Measurements from ENCODE around the gene PAPOLG.
"Not testable (repeated sequence)": the region's sequence is repeated elsewhere in the genome, so short reads cannot be mapped to it uniquely, and the experiment has no call there.

Gene PAPOLG

DNA sequence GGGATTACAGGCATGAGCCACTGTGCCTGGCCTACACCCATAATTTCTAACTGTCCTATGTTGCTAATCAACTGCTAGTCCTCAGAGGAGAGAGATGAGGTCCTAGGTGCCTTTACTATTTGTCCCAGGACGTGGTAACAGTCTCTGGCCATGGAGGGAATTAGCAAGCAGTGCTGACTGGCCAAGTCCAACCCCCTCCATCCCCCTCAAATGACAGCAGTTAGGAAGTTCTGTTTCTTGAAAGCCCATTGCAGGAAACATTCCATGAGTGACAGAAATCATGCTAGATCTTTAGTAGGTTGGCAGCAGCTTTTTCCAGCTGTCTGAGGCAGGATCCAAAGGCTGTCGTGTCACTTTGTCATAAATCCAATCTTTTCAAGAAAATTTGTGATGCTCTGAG, 69.6 kb downstream of the PAPOLG start:
- H3K4me2 ChIP-seq, result no peak overlapping the region
- H3K27ac ChIP-seq, result no peak overlapping the region
- TF ChIP-seq, protein P1, sequence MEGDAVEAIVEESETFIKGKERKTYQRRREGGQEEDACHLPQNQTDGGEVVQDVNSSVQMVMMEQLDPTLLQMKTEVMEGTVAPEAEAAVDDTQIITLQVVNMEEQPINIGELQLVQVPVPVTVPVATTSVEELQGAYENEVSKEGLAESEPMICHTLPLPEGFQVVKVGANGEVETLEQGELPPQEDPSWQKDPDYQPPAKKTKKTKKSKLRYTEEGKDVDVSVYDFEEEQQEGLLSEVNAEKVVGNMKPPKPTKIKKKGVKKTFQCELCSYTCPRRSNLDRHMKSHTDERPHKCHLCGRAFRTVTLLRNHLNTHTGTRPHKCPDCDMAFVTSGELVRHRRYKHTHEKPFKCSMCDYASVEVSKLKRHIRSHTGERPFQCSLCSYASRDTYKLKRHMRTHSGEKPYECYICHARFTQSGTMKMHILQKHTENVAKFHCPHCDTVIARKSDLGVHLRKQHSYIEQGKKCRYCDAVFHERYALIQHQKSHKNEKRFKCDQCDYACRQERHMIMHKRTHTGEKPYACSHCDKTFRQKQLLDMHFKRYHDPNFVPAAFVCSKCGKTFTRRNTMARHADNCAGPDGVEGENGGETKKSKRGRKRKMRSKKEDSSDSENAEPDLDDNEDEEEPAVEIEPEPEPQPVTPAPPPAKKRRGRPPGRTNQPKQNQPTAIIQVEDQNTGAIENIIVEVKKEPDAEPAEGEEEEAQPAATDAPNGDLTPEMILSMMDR (conservative IDR thresholded peaks at IDR 0.05; ENCODE audit: low read depth, low read length), result no peak
- H3K4me3 ChIP-seq (IDR thresholded peaks at IDR 0.05; ENCODE audit: insufficient read depth, low read depth, low read length), result no peak overlapping the region
- peaks cover 42% of the 10 kb centered on the region for H3K4me1 ChIP-seq (ENCODE audit: low read depth, poor library complexity, severe bottlenecking)
- no peaks in the 10 kb centered on the region for H3K27me3 ChIP-seq (ENCODE audit: insufficient read depth, low read depth)
- H3K36me3 ChIP-seq (ENCODE audit: insufficient read depth), result no peaks in the 10 kb centered on the region
- no peaks in the 10 kb centered on the region for H4K20me1 ChIP-seq (ENCODE audit: insufficient read depth)
- H3K79me2 ChIP-seq (ENCODE audit: insufficient read depth, low read depth), result no peaks in the 10 kb centered on the region
- H2AFZ ChIP-seq (ENCODE audit: low read depth), result no peak overlapping the region
- no peak overlapping the region for H3K9ac ChIP-seq

- Histone ChIP-seq H3K27ac (no peak overlapping the region), H3K4me3 (IDR thresholded peaks at IDR 0.05; ENCODE audit: insufficient read depth, low read depth, low read length) (no peak overlapping the region), H3K79me2 (ENCODE audit: insufficient read depth, low read depth) (no peaks in the 10 kb centered on the region), H3K4me1 (ENCODE audit: low read depth, poor library complexity, severe bottlenecking) (peaks cover 37% of the 10 kb centered on the region), H4K20me1 (ENCODE audit: insufficient read depth) (no peaks in the 10 kb centered on the region), H3K9ac (no peak overlapping the region), H3K4me2 (no peak overlapping the region), H3K36me3 (ENCODE audit: insufficient read depth) (no peaks in the 10 kb centered on the region), H3K27me3 (ENCODE audit: insufficient read depth, low read depth) (no peaks in the 10 kb centered on the region), H2AFZ (ENCODE audit: low read depth) (no peak overlapping the region)
- TF ChIP-seq, protein P1 (conservative IDR thresholded peaks at IDR 0.05; ENCODE audit: low read depth, low read length), result no peak
These were observed 70.0 kb downstream of the PAPOLG start for GRCh38 chr2:60826111-60826510.

DNA sequence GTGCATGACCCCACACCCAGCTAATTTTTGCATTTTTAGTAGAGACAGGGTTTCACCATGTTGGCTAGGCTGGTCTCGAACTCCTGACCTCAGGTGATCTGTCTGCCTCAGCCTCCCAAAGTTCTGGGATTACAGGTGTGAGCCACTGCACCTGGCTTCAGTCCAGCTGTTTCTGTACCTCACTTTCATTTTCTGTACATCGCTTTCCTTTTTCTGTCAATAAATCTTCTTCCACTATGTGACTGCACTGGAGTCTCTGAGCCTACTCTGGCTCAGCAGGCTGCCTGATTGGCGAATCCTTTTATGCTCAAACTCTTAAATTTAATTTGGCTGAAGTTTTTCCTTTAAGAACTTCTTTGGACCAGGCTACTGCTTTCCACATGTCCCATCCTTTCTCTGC, 70.8 kb downstream of the PAPOLG start:
- H3K4me3 ChIP-seq (IDR thresholded peaks at IDR 0.05; ENCODE audit: insufficient read depth, low read depth, low read length); H3K79me2 ChIP-seq (ENCODE audit: insufficient read depth, low read depth); H3K27ac ChIP-seq; H3K9ac ChIP-seq; H3K4me2 ChIP-seq; H3K36me3 ChIP-seq (ENCODE audit: insufficient read depth); H2AFZ ChIP-seq (ENCODE audit: low read depth); H3K27me3 ChIP-seq (ENCODE audit: insufficient read depth, low read depth); H4K20me1 ChIP-seq (ENCODE audit: insufficient read depth): not testable (repeated sequence)
- H3K4me1 ChIP-seq (ENCODE audit: low read depth, poor library complexity, severe bottlenecking), result peaks cover 30% of the 10 kb centered on the region

- Histone ChIP-seq H3K4me2 (no peak overlapping the region), H3K4me1 (ENCODE audit: low read depth, poor library complexity, severe bottlenecking) (peaks cover 25% of the 10 kb centered on the region), H3K36me3 (ENCODE audit: insufficient read depth) (no peaks in the 10 kb centered on the region), H4K20me1 (ENCODE audit: insufficient read depth) (no peaks in the 10 kb centered on the region), H3K4me3 (IDR thresholded peaks at IDR 0.05; ENCODE audit: insufficient read depth, low read depth, low read length) (no peak overlapping the region), H3K27me3 (ENCODE audit: insufficient read depth, low read depth) (no peaks in the 10 kb centered on the region), H3K9ac (no peak overlapping the region), H3K79me2 (ENCODE audit: insufficient read depth, low read depth) (no peaks in the 10 kb centered on the region), H3K27ac (no peak overlapping the region), H2AFZ (ENCODE audit: low read depth) (no peak overlapping the region)
- TF ChIP-seq, protein P1 (conservative IDR thresholded peaks at IDR 0.05; ENCODE audit: low read depth, low read length), result no peak
These were observed 71.3 kb downstream of the PAPOLG start for GRCh38 chr2:60827369-60827768.

GRCh38 chr2:60830991-60831390, 74.9 kb downstream of the PAPOLG start:
- Histone ChIP-seq H2AFZ (ENCODE audit: low read depth) (no peak overlapping the region), H3K4me3 (IDR thresholded peaks at IDR 0.05; ENCODE audit: insufficient read depth, low read depth, low read length) (no peak overlapping the region), H3K79me2 (ENCODE audit: insufficient read depth, low read depth) (no peaks in the 10 kb centered on the region), H3K4me2 (no peak overlapping the region), H3K27ac (no peak overlapping the region), H3K36me3 (ENCODE audit: insufficient read depth) (no peaks in the 10 kb centered on the region), H4K20me1 (ENCODE audit: insufficient read depth) (no peaks in the 10 kb centered on the region), H3K9ac (no peak overlapping the region), H3K27me3 (ENCODE audit: insufficient read depth, low read depth) (no peaks in the 10 kb centered on the region), H3K4me1 (ENCODE audit: low read depth, poor library complexity, severe bottlenecking) (peaks cover 22% of the 10 kb centered on the region)
- TF ChIP-seq, protein P1 (conservative IDR thresholded peaks at IDR 0.05; ENCODE audit: low read depth, low read length), result no peak
